Stimulated activated CD8-positive, alpha-beta memory T cell treated with anti-CD3 and anti-CD28 coated beads, Interleukin-4, amount 100 ng/mL, for 48 hours (primary cell): ENCODE data around the gene SLMAP.

Experiments used
- DNase-seq: peaks from one replicate; pipeline ENCODE4 v3.0.0-alpha.2; 2020

SLMAP gene

GRCh38 chr3:57948080-57948671 is 192.1 kb downstream of the SLMAP start:
- DNase-seq = no peak

- DNase-seq = no peak
These were observed 192.7 kb downstream of the SLMAP start for GRCh38 chr3:57948781-57949242.

DNA sequence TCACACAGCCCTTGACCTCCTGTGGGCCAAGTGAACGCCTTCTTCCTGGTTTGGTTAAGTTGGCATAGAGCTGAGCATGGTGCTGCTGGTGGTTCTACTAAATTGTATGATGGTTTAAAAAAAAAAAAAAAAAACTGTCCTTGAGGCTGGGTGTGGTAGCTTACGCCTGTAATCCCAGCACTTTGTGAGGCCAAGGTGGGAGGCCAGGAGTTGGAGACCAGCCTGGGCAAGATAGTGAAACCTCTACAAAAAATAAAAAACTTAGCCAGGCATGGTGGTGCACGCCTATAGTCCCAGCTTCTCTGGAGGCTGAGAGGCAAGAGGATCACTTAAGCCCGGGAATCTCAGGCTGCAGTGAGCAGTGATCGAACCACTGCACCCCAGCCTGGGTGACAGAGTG is 193.2 kb downstream of the SLMAP start:
- no peak for DNase-seq

GRCh38 chr3:57949785-57950615 is 193.9 kb downstream of the SLMAP start:
- DNase-seq = no peak

DNA sequence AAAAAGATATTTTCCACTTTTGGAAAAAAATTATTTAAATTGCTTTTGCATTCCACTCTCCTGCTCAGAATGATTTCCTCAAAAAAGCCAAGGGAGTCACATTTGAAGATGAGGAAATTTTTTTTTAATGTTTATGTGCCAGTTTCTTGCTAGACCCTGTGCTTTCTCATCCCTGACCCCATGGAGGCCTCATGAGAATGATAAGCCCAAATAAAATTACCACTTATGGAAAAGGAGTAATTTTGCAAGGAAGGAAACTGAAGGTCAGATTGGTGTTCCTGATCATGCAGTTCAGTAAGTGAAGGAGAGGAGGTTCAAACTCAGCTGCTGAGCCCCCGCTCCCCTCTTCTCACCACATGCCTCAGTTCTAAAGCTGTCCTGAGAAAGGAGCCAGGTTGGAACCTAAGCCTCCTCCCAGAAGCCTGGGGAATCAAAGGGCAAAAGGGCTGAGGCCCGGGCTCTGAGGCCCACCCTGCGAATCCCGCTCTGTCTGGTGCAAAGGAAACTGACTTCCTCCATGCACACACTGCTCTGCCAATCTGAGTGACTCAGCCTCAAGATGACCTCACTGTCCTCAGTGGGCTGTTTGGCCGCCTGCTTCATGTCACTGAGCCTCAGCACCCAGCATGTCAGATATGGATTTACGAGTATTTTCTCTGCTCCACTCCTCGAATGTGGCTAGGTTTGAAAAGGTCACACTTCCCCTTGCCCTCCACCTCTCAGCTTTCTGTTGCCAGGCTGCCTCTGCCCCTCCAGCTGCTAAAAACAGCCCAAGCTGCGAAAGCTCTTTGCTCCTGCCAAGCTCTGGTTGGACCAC is 195.2 kb downstream of the SLMAP start:
- DNase-seq = no peak

- DNase-seq = no peak
These were observed 196.1 kb downstream of the SLMAP start for GRCh38 chr3:57952208-57952631.

- DNase-seq = no peak
These were observed 196.5 kb downstream of the SLMAP start for GRCh38 chr3:57952651-57953050.

DNA sequence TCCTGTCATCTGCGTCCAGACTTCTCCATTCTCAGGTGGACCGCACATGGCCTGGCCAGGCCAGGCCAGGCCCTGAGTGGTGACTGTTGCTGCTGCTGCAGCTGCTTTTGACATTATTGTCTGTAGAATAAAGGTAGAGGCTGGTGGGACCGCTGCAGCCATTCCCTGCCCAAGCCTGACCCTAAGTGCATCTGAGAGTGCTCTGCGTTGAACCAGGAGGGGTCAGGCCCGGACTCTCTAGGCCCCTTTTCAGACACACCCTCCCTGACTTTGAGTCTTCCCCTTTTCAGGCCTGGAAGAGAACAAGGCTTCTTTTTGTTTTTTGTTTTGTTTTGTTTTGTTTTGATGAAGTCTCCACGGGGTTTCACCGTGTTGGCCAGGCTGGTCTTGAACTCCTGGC is 197.5 kb downstream of the SLMAP start:
- no peak for DNase-seq

DNA sequence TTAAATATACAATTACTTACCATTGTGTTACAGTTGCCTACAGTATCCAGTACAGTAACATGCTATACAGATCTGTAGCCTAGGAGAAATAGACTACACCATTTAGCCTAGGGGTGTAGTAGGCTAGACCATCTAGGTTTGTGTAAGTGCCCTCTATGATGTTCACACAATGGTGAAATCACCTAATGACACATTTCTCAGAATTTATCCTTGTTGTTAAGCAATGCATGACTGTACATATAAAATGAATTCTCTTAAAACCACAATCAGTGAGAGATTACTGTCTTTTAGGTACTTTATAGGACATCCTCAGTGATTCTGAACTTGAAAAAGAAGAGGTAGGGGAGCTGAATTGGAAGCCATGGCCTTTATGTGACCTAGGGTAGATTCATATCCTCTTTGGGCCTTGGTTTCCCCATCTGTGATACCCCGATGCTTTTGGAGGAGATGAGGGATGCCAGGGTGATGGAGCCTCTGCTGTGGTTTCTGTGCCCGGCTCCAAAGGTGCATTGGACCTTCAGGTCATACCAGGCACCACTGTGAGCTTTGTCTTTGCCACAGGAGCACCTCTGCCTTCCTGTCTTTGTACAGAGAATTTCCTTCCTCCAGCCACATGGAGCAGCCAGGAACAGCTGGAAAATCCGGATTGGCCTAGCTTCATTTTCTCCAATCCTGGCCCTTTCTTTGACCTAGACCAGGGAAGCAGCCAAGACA is 200.2 kb downstream of the SLMAP start:
- DNase-seq = no peak

GRCh38 chr3:57956833-57957174 is 200.7 kb downstream of the SLMAP start:
- DNase-seq = no peak

GRCh38 chr3:57957824-57958223 is 201.7 kb downstream of the SLMAP start:
- DNase-seq = no peak

GRCh38 chr3:57958642-57959422 is 202.7 kb downstream of the SLMAP start:
- DNase-seq = no peak

GRCh38 chr3:57959423-57960173 is 203.5 kb downstream of the SLMAP start:
- DNase-seq = no peak

GRCh38 chr3:57960174-57960505 is 204.0 kb downstream of the SLMAP start:
- DNase-seq = no peak

GRCh38 chr3:57961177-57961827 is 205.2 kb downstream of the SLMAP start:
- no peak for DNase-seq

- no peak for DNase-seq
These were observed 205.8 kb downstream of the SLMAP start for GRCh38 chr3:57961828-57962447.

- no peak for DNase-seq
These were observed 206.3 kb downstream of the SLMAP start for GRCh38 chr3:57962448-57962834.

GRCh38 chr3:57963811-57964346 is 207.8 kb downstream of the SLMAP start:
- no peak for DNase-seq

GRCh38 chr3:57966829-57967228 is 210.7 kb downstream of the SLMAP start:
- no peak for DNase-seq

- no peak for DNase-seq
These were observed 211.5 kb downstream of the SLMAP start for GRCh38 chr3:57967590-57967989.
